ENCODE measurements around the gene RCBTB1. TPM values are rescaled to one million over a fixed set of nuclear protein-coding genes. Genes with fewer than 3 reads are reported as not detected.

The RCBTB1 gene
- total RNA-seq, 4 donors from 2014 or later = 8.2 to 11.1 (median 10.2) TPM

DNA sequence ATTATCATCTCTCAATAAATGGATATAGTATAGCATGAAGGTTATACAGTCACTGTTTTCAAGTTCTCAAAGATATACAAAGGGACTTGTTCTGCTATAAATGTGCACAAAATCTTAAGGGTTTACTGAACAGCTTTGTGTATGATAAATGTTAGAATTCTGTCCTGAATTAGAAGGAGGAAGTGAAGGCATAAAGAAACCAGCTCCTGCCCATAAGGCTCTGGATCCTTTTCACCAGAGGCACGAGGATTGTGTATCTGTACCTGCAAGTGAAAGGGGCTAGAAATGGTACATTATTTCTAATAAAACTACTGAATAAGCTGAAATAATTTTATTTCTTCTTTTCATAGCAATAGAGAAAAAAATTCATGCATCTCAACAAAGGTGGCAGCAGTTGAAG lies 57.2 kb downstream of the RCBTB1 start:
- Histone ChIP-seq H3K9me3 (no peaks in the 10 kb centered on the region), H3K4me1 (no peaks in the 10 kb centered on the region), H3K36me3 (peaks cover 47% of the 10 kb centered on the region), H3K27ac (no peak overlapping the region), H3K27me3 (no peaks in the 10 kb centered on the region), H3K4me3 (no peak overlapping the region)
- DNase-seq (ENCODE audit: low spot score in 2 of 2) = no peak
- TF ChIP-seq POLR2AphosphoS5 (IDR thresholded peaks at IDR 0.05) = no peak
- no peak for TF ChIP-seq POLR2A (IDR thresholded peaks at IDR 0.05)
- no peak for TF ChIP-seq EP300 (IDR thresholded peaks at IDR 0.05)
- TF ChIP-seq, protein P1, sequence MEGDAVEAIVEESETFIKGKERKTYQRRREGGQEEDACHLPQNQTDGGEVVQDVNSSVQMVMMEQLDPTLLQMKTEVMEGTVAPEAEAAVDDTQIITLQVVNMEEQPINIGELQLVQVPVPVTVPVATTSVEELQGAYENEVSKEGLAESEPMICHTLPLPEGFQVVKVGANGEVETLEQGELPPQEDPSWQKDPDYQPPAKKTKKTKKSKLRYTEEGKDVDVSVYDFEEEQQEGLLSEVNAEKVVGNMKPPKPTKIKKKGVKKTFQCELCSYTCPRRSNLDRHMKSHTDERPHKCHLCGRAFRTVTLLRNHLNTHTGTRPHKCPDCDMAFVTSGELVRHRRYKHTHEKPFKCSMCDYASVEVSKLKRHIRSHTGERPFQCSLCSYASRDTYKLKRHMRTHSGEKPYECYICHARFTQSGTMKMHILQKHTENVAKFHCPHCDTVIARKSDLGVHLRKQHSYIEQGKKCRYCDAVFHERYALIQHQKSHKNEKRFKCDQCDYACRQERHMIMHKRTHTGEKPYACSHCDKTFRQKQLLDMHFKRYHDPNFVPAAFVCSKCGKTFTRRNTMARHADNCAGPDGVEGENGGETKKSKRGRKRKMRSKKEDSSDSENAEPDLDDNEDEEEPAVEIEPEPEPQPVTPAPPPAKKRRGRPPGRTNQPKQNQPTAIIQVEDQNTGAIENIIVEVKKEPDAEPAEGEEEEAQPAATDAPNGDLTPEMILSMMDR (IDR thresholded peaks at IDR 0.05) = no peak
- WGBS = 67% methylated on average over 1 of the region's 1 CpG

DNA sequence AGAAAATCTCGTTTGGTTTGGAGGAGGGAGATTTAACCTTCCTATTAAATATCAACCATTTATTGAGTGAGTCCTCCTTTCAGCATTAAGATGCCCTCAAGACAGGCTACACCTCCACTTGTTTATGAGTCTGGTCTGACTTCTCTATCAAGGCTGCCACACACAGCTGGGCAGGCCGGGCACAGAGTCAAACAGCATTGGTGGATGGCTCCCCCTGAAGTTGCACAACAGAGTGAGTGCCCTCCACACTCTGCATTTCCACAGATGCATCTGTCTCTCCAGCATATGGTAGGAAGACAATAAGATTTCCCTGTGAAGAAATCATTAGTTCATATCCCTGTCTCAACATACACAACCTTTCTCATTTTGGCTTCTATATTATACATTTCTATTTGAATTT lies 58.2 kb downstream of the RCBTB1 start:
- Histone ChIP-seq H3K4me1 (no peaks in the 10 kb centered on the region), H3K36me3 (peaks cover 55% of the 10 kb centered on the region), H3K4me3 (no peak overlapping the region), H3K27ac (no peak overlapping the region), H3K27me3 (no peaks in the 10 kb centered on the region), H3K9me3 (no peaks in the 10 kb centered on the region)
- WGBS = 53% methylated on average over 2 of the region's 2 CpGs
- no peak for DNase-seq (ENCODE audit: low spot score in 2 of 2)
- TF ChIP-seq POLR2AphosphoS5 (IDR thresholded peaks at IDR 0.05) = no peak
- TF ChIP-seq EP300 (IDR thresholded peaks at IDR 0.05) = no peak
- TF ChIP-seq, protein P1 (IDR thresholded peaks at IDR 0.05) = no peak
- no peak for TF ChIP-seq POLR2A (IDR thresholded peaks at IDR 0.05)

DNA sequence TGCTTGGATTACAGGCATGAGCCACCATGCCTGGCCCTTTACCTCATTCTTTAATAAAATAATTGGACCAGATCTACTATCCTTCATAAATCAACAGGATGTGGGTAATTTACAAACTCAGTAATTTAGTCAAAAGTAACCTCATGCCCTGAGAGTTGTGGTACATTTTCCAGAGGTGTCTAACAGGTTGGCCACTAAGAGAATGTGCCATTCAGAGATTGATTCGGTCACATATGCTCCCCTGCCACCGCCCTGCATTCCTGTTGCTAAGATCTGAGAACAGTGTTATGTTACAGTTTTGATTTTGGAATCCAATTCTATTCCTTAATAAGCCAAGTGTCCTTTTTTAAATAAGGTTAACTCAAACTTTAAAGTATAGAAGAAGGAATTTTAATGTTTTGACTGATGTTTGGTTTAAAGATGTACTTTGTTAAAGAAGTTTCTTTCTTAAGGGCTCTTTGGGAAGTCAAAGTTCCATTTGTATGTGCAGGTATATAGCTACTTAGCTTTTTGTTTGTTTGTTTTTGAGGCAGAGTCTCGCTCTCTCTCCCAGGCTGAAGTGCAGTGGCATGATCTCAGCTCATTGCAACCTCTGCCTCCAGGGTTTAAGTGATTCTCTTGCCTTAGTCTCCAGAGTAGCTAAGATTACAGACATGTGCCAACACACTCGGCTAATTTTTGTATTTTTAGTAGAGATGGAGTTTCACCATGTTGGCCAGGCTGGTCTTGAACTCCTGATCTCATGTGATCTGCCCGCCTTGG lies 60.4 kb downstream of the RCBTB1 start:
- TF ChIP-seq, protein P1 (IDR thresholded peaks at IDR 0.05) = no peak
- TF ChIP-seq EP300 (IDR thresholded peaks at IDR 0.05) (no peak), POLR2AphosphoS5 (IDR thresholded peaks at IDR 0.05) (no peak), POLR2A (IDR thresholded peaks at IDR 0.05) (no peak)
- Histone ChIP-seq H3K9me3 (no peaks in the 10 kb centered on the region), H3K27me3 (no peaks in the 10 kb centered on the region), H3K4me3 (no peak overlapping the region), H3K4me1 (no peaks in the 10 kb centered on the region), H3K27ac (no peak overlapping the region), H3K36me3 (peaks cover 77% of the 10 kb centered on the region)
- no peak for DNase-seq (ENCODE audit: low spot score in 2 of 2)
- 89% methylated on average over 5 of the region's 5 CpGs for WGBS

DNA sequence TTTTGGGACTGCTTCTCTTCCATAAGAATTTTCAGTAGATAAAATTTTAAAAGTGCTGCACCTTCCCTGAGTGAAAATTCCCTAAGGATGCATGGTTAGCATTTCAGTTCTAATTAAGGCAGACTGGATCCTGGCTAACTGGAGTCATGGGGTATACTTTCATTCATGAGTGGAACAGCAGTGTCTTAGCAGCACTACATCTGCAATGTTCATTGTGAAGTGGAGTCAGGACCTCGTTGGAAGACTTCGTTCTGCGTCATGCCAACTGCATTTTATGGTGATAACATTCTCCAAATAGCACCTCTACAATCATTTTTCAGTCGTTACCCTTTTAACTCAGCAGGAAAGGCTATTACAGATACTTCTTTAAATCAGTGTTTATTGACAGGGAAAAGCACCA lies 64.1 kb downstream of the RCBTB1 start:
- peaks cover 67% of the 10 kb centered on the region for H3K36me3 ChIP-seq
- H3K27ac ChIP-seq = no peak overlapping the region
- H3K9me3 ChIP-seq = no peaks in the 10 kb centered on the region
- H3K4me1 ChIP-seq = no peaks in the 10 kb centered on the region
- TF ChIP-seq POLR2A (IDR thresholded peaks at IDR 0.05) (no peak), EP300 (IDR thresholded peaks at IDR 0.05) (no peak), POLR2AphosphoS5 (IDR thresholded peaks at IDR 0.05) (no peak)
- TF ChIP-seq, protein P1 (IDR thresholded peaks at IDR 0.05) = no peak
- no peaks in the 10 kb centered on the region for H3K27me3 ChIP-seq
- no peak for DNase-seq (ENCODE audit: low spot score in 2 of 2)
- WGBS = 81% methylated on average over 4 of the region's 4 CpGs
- no peak overlapping the region for H3K4me3 ChIP-seq

DNA sequence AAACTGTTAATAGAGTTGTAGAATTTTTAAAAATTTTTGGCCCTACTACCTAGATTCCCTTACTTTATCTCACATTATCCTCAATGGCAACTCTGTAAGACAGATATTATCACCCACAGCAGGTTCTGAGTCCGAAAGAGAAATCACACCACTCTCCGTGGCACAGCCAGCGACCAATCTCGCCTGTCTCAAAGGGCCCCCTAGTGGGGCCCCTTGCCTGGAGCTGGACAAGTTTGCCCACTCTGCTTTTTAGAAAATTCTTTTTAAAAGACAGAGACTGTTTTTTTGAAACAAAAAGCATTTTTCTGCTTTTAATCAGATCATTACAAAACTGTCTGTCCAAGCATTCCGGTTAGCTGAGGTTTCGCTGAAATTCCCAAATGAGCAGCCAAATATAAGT lies 67.9 kb downstream of the RCBTB1 start:
- no peak for DNase-seq (ENCODE audit: low spot score in 2 of 2)
- no peak overlapping the region for H3K27ac ChIP-seq
- no peaks in the 10 kb centered on the region for H3K27me3 ChIP-seq
- TF ChIP-seq POLR2AphosphoS5 (IDR thresholded peaks at IDR 0.05) (no peak), EP300 (IDR thresholded peaks at IDR 0.05) (no peak), POLR2A (IDR thresholded peaks at IDR 0.05) (no peak)
- TF ChIP-seq, protein P1 (IDR thresholded peaks at IDR 0.05) = no peak
- H3K9me3 ChIP-seq = no peaks in the 10 kb centered on the region
- H3K4me3 ChIP-seq = no peak overlapping the region
- peaks cover 73% of the 10 kb centered on the region for H3K36me3 ChIP-seq
- 82% methylated on average over 6 of the region's 6 CpGs for WGBS
- H3K4me1 ChIP-seq = no peaks in the 10 kb centered on the region
